H9 (cell line): Measurements from ENCODE around the gene PHLDA1. TPM values are rescaled to one million over a fixed set of nuclear protein-coding genes. Genes with fewer than 3 reads are reported as not detected.

Experiments used
- DNase-seq: peaks from one replicate; pipeline ENCODE4 v3.0.0-alpha.2; 2017
- H2AFZ ChIP-seq: one replicate; pipeline ENCODE4 v1.6.1; 2013; ENCODE audit warnings: mild to moderate bottlenecking, low read length, control low read depth, moderate library complexity
- H2AK5ac ChIP-seq: 2 replicates; pipeline ENCODE4 v1.6.1; 2013; ENCODE audit warnings: low read length, control low read depth, mixed read lengths; ENCODE audit not compliant: insufficient read length
- H2BK120ac ChIP-seq: one replicate; pipeline ENCODE4 v1.6.1; 2013; ENCODE audit warnings: low read depth, mild to moderate bottlenecking, low read length, control low read depth, inconsistent platforms; ENCODE audit not compliant: poor library complexity, severe bottlenecking
- H2BK12ac ChIP-seq: 2 replicates; pipeline ENCODE4 v1.6.1; 2013; ENCODE audit warnings: low read length, control low read depth, mixed read lengths, low read depth; ENCODE audit not compliant: insufficient read length
- H2BK15ac ChIP-seq: 2 replicates; pipeline ENCODE4 v1.6.1; 2013; ENCODE audit warnings: low read depth, low read length, control low read depth
- H2BK20ac ChIP-seq: one replicate; pipeline ENCODE4 v1.6.1; 2013; ENCODE audit warnings: low read depth, mild to moderate bottlenecking, low read length, control low read depth, inconsistent platforms; ENCODE audit not compliant: poor library complexity, severe bottlenecking
- H2BK5ac ChIP-seq: 2 replicates; pipeline ENCODE4 v1.6.1; 2013; ENCODE audit warnings: low read length, control low read depth, mixed read lengths; ENCODE audit not compliant: insufficient read length
- H3K14ac ChIP-seq: 2 replicates; pipeline ENCODE4 v1.6.1; 2013; ENCODE audit warnings: low read length, control low read depth; ENCODE audit not compliant: insufficient read depth
- H3K18ac ChIP-seq: 2 replicates; pipeline ENCODE4 v1.6.1; 2013; ENCODE audit warnings: low read depth, mild to moderate bottlenecking, mixed read lengths, low read length, control low read depth; ENCODE audit not compliant: insufficient read length
- H3K23ac ChIP-seq: 2 replicates; pipeline ENCODE4 v1.6.1; 2013; ENCODE audit warnings: low read length, control low read depth, mixed read lengths, low read depth; ENCODE audit not compliant: insufficient read length
- H3K23me2 ChIP-seq: 2 replicates; pipeline ENCODE4 v1.6.1; 2013; ENCODE audit warnings: low read depth, mild to moderate bottlenecking, mixed read lengths, low read length, control low read depth; ENCODE audit not compliant: insufficient read length, poor library complexity, severe bottlenecking
- H3K27ac ChIP-seq: 2 replicates; pipeline ENCODE4 v1.5.1; 2013; ENCODE audit warnings: low read length, control low read depth, mixed read lengths, low read depth; ENCODE audit not compliant: insufficient read length
- H3K27me3 ChIP-seq: 2 replicates; pipeline ENCODE4 v1.6.1; 2013; ENCODE audit warnings: low read length, control low read depth, inconsistent platforms; ENCODE audit not compliant: insufficient read depth
- H3K4ac ChIP-seq: 2 replicates; pipeline ENCODE4 v1.6.1; 2013; ENCODE audit warnings: low read depth, mild to moderate bottlenecking, control low read depth, inconsistent platforms, low read length, moderate library complexity
- H3K4me1 ChIP-seq: 2 replicates; pipeline ENCODE4 v1.6.1; 2013; ENCODE audit warnings: low read length, control low read depth, inconsistent platforms; ENCODE audit not compliant: insufficient read depth
- H3K4me2 ChIP-seq: 2 replicates; pipeline ENCODE4 v1.6.1; 2013; ENCODE audit warnings: low read length, control low read depth, mixed read lengths; ENCODE audit not compliant: insufficient read length, insufficient read depth
- H3K56ac ChIP-seq: 2 replicates; pipeline ENCODE4 v1.6.1; 2013; ENCODE audit warnings: low read depth, mild to moderate bottlenecking, mixed read lengths, low read length, control low read depth; ENCODE audit not compliant: insufficient read length
- H3K79me1 ChIP-seq: 2 replicates; pipeline ENCODE4 v1.6.1; 2013; ENCODE audit warnings: low read depth, mild to moderate bottlenecking, moderate library complexity, low read length, control low read depth, inconsistent platforms; ENCODE audit not compliant: insufficient read depth, poor library complexity, severe bottlenecking
- H3K79me2 ChIP-seq: 2 replicates; pipeline ENCODE4 v1.6.1; 2013; ENCODE audit warnings: low read length, control low read depth, inconsistent platforms; ENCODE audit not compliant: insufficient read depth
- H3K9ac ChIP-seq: 2 replicates; pipeline ENCODE4 v1.6.1; 2013; ENCODE audit warnings: low read length, control low read depth, mixed read lengths; ENCODE audit not compliant: insufficient read length; ENCODE audit errors: extremely low read depth
- H3K9me3 ChIP-seq: one replicate; pipeline ENCODE4 v1.6.1; 2013; ENCODE audit warnings: low read depth, low read length, inconsistent platforms; ENCODE audit not compliant: control insufficient read depth
- H3T11ph ChIP-seq: one replicate; pipeline ENCODE4 v1.6.1; 2013; ENCODE audit warnings: mild to moderate bottlenecking, low read length, control low read depth, inconsistent platforms
- H4K20me1 ChIP-seq: one replicate; pipeline ENCODE4 v1.6.1; 2013; ENCODE audit not compliant: control insufficient read depth, insufficient read length, insufficient read depth
- H4K5ac ChIP-seq: 2 replicates; pipeline ENCODE4 v1.6.1; 2013; ENCODE audit warnings: low read depth, mild to moderate bottlenecking, mixed read lengths, low read length, control low read depth; ENCODE audit not compliant: insufficient read length
- H4K8ac ChIP-seq: replicated peaks from 2 replicates; pipeline ENCODE4 v1.6.1; 2013; ENCODE audit warnings: low read length, control low read depth, mixed read lengths, low read depth; ENCODE audit not compliant: insufficient read length
- H4K91ac ChIP-seq: 2 replicates; pipeline ENCODE4 v1.6.1; 2013; ENCODE audit warnings: low read depth, mild to moderate bottlenecking, moderate library complexity, mixed read lengths, low read length, control low read depth; ENCODE audit not compliant: insufficient read length
- H3K27ac Mint-ChIP-seq, 3 experiments: 2 replicates in 2 of 3; 3 replicates in 1 of 3; pipeline ENCODE4 v1.8.0; 2020 to 2021; ENCODE audit warnings: mixed read lengths in 3 of 3, mild to moderate bottlenecking in 1 of 3, moderate library complexity in 1 of 3
- H3K27me3 Mint-ChIP-seq: 2 replicates; pipeline ENCODE4 v1.8.0; 2021; ENCODE audit warnings: low read depth, mild to moderate bottlenecking, moderate library complexity, mixed read lengths
- H3K36me3 Mint-ChIP-seq, 3 experiments: 2 replicates in 2 of 3; 3 replicates in 1 of 3; pipeline ENCODE4 v1.8.0; 2020 to 2021; ENCODE audit warnings: low read depth in 3 of 3, mixed read lengths in 3 of 3; ENCODE audit not compliant: insufficient read depth in 1 of 3
- H3K4me1 Mint-ChIP-seq, 2 experiments: 2 replicates each; pipeline ENCODE4 v1.8.0; 2020; ENCODE audit warnings: mixed read lengths in 2 of 2
- H3K4me3 Mint-ChIP-seq, 2 experiments: 2 replicates in 1 of 2; 3 replicates in 1 of 2; pipeline ENCODE4 v1.8.0; 2020 to 2021; ENCODE audit warnings: mild to moderate bottlenecking in 2 of 2, mixed read lengths in 2 of 2, moderate library complexity in 1 of 2
- H3K9me3 Mint-ChIP-seq, 2 experiments: 2 replicates in 1 of 2; 3 replicates in 1 of 2; pipeline ENCODE4 v1.8.0; 2020; ENCODE audit warnings: mild to moderate bottlenecking in 2 of 2, mixed read lengths in 2 of 2, moderate library complexity in 1 of 2
- WGBS: extraction: QIAGEN DNeasy Blood & Tissue Kit; methylation state at CpG from one replicate; pipeline ENCODE4 v1.1.7; 2013; ENCODE audit warnings: missing lambda C conversion rate, low lambda C conversion rate, mixed read lengths; ENCODE audit not compliant: insufficient read length; ENCODE audit errors: extremely low coverage; 5-methylcytosine and 5-hydroxymethylcytosine counted together
- total RNA-seq: library from RNA; stranded (reverse); gene quantifications from 2 replicates; pipeline ENCODE4 v1.2.1, GENCODE V29; 2021
- TF ChIP-seq, protein P1 (sequence below): fragments of 200-600 bp; sonication (generic); conservative IDR thresholded peaks from 3 replicates; pipeline ENCODE4 v1.8.0; 2021; ENCODE audit warnings: antibody characterized with exemption, mild to moderate bottlenecking

PHLDA1 gene
- total RNA-seq, 1 experiment from 2014 or later = 106 TPM

DNA sequence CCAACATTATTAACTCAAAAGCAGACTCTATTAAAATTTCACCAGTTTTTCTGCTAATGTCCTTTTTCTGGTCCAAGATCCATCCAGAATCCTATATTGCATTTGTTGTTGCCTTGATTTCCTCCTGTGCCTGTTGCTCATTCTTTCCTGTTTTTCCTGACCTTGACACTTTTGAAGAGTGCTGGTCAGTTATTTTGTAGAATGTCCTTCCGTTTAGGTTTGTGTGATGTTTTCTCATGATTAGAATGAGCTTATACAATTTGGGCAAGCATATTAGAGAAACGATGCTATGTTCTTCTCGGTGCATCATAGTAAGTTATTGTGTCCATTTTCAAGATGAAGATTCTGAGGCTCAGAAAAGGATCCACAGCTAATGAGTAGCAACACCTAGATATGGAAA, 33.9 kb downstream of the PHLDA1 start:
- H4K91ac ChIP-seq = no peak overlapping the region
- Mint-ChIP-seq H3K36me3 (no peaks in the 10 kb centered on the region), H3K27ac (no peak overlapping the region), H3K9me3 (no peaks in the 10 kb centered on the region), H3K27me3 (no peaks in the 10 kb centered on the region), H3K4me3 (no peak overlapping the region), H3K4me1 (peaks cover 13 to 19% of the 10 kb centered on the region in 2 experiments)
- no peaks in the 10 kb centered on the region for H3K79me2 ChIP-seq
- no peak overlapping the region for H3K27ac ChIP-seq
- no peak overlapping the region for H2AFZ ChIP-seq
- H2BK20ac ChIP-seq = no peak overlapping the region
- no peak overlapping the region for H2BK15ac ChIP-seq
- no CpG with 5 or more reads among the region's 3 CpGs for WGBS
- no peak overlapping the region for H2BK120ac ChIP-seq
- no peaks in the 10 kb centered on the region for H4K20me1 ChIP-seq
- no peak overlapping the region for H4K5ac ChIP-seq
- H3K23ac ChIP-seq = no peak overlapping the region
- no peak overlapping the region for H3K14ac ChIP-seq
- no peaks in the 10 kb centered on the region for H3K23me2 ChIP-seq
- no peak overlapping the region for H3K4ac ChIP-seq
- H3K4me1 ChIP-seq = peaks cover 6% of the 10 kb centered on the region; the same call in 1 of the 2 replicates
- no peak overlapping the region for H3K18ac ChIP-seq
- no peak overlapping the region for H2AK5ac ChIP-seq
- TF ChIP-seq, protein P1, sequence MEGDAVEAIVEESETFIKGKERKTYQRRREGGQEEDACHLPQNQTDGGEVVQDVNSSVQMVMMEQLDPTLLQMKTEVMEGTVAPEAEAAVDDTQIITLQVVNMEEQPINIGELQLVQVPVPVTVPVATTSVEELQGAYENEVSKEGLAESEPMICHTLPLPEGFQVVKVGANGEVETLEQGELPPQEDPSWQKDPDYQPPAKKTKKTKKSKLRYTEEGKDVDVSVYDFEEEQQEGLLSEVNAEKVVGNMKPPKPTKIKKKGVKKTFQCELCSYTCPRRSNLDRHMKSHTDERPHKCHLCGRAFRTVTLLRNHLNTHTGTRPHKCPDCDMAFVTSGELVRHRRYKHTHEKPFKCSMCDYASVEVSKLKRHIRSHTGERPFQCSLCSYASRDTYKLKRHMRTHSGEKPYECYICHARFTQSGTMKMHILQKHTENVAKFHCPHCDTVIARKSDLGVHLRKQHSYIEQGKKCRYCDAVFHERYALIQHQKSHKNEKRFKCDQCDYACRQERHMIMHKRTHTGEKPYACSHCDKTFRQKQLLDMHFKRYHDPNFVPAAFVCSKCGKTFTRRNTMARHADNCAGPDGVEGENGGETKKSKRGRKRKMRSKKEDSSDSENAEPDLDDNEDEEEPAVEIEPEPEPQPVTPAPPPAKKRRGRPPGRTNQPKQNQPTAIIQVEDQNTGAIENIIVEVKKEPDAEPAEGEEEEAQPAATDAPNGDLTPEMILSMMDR = no peak
- H2BK12ac ChIP-seq = no peak overlapping the region
- no peaks in the 10 kb centered on the region for H3K9me3 ChIP-seq
- H3K56ac ChIP-seq = no peak overlapping the region
- no peaks in the 10 kb centered on the region for H3K27me3 ChIP-seq
- no peak overlapping the region for H3T11ph ChIP-seq
- no peak for DNase-seq
- H3K79me1 ChIP-seq = no peaks in the 10 kb centered on the region
- no peak overlapping the region for H2BK5ac ChIP-seq
- H3K9ac ChIP-seq = no peak overlapping the region
- no peak overlapping the region for H4K8ac ChIP-seq
- H3K4me2 ChIP-seq = no peak overlapping the region
